Stimulated activated CD4-positive, alpha-beta T cell treated with anti-CD3 and anti-CD28 coated beads, Interleukin-15, amount 100 ng/mL, for 1 hour (primary cell): Measurements from ENCODE around the gene RHOV.
"Not testable (repeated sequence)": the region's sequence is repeated elsewhere in the genome, so short reads cannot be mapped to it uniquely, and the experiment has no call there.

Source experiments
- DNase-seq, 2 donors: peaks; one replicate each; pipeline ENCODE4 v3.0.0-alpha.2; 2020; ENCODE audit warnings: low read depth in 1 of 2, low spot score in 1 of 2

The RHOV gene

DNA sequence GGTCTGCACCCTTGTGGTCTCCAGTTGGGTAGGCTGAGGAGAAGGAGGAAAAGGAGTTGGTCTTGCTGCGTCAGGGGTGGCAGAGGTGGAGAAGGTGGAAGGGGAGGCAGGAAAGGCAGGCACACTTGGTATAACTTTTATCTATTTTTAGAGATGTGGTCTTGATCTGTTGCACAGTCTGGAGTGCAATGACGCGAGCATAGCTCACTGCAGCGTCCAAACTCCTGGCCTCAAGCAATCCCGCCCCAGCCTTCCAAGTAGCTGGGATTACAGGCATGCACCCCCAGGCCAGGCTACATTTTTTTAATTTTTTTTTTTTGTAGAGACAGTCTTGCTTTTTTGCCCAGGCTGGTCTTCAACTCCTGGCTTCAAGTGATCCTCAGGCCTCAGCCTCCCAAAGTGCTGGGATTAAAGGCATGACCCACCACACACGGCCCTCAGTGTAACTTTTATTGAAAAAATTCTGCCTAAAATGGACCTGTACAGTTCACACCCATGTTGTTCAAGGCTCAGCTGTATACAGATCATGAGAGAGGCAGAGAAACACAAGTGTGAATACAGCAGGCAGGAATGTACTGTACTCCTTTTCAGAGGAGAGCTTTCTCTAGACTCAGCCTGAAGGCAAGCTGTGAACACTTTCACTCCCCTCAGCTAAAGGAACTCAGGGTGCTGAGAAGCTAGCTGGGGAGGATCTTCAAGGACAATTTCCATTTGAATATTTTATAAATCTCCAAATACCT, 2.1 kb upstream of the RHOV start:
- DNase-seq: no peak

GRCh38 chr15:40872791-40873693, 992 bp downstream of the RHOV start:
- no peak for DNase-seq

DNA sequence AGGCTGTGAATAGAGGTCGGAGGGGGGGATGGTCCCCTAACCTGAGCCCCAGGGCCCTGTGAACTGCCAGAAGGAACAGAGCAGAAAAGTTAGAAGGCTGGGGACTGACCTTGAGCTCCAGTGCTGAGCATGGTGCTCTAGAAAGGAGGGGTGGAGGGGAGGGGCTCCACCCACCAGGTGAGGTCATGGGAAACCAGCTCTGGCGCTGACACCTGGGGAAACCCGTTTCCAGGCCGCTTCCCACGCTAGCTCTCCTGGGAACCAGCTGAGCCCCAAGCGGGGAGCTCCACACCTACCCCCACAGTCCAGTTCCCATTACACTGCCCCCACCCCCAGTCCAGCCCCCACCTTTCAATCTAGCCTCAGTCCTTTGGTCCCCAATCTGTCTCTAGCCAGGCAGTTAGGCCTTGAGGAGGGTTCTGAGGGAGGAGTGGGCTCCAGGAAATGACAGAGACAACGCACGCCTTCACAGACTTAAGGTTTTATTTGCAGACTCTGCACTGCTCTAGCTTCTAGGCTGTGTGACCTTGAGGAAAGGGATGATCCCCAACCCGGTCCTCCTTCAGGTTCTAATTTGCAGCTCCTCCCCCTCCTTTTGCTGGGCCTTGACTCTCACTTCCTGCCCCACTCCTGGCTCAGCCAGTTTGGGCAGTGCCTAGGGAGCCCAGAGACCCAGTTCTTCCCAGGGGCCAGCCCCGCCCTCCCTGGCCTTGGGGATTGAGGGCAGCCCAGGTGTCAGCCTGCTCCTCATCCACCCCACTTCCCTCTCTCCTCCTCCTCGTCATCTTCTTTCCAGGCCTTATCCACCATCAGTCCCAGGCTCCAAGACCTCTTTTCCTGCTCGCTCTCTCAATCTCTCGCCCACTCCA, 2.1 kb downstream of the RHOV start:
- no peak for DNase-seq

- no peak for DNase-seq
Observed at GRCh38 chr15:40870716-40871115, 3.3 kb downstream of the RHOV start.

GRCh38 chr15:40869686-40870085, 4.3 kb downstream of the RHOV start:
- DNase-seq: no peak

DNA sequence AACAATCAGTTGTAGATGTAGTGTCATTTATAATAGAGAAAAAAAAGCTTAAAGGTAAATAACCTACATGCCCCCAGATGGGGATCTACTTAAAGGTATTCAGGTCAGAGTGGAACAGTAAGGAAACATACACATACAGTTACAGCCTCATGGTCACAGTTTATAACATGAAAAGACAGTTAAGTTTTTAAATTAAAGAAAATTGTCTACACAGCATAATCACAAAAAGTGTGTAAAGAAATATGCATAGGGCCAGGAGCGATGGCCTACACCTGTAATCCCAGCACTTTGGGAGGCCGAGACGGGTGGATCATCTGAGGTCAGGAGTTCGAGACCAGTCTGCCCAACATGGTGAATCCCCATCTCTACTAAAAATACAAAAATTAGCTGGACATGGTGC, 6.8 kb downstream of the RHOV start:
- no peak for DNase-seq

- no peak for DNase-seq
Observed at GRCh38 chr15:40863660-40864270, 10.3 kb downstream of the RHOV start.

GRCh38 chr15:40861147-40861546, 12.9 kb downstream of the RHOV start:
- not testable (repeated sequence) for DNase-seq

- peak; percentile 61 to 69 for DNase-seq
Observed at GRCh38 chr15:40859206-40859851, 14.7 kb downstream of the RHOV start.

- DNase-seq: no peak
Observed at GRCh38 chr15:40858706-40859105, 15.3 kb downstream of the RHOV start.

- DNase-seq: peak; percentile 60 to 66
Observed at GRCh38 chr15:40857601-40858341, 16.3 kb downstream of the RHOV start.

DNA sequence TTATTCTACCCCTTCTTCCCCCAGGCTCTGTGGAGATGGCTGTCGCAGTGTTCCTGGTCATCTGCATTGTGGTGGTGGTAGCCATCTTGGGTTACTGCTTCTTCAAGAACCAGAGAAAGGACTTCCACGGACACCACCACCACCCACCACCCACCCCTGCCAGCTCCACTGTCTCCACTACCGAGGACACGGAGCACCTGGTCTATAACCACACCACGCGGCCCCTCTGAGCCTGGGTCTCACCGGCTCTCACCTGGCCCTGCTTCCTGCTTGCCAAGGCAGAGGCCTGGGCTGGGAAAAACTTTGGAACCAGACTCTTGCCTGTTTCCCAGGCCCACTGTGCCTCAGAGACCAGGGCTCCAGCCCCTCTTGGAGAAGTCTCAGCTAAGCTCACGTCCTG, 17.3 kb downstream of the RHOV start:
- no peak for DNase-seq

DNA sequence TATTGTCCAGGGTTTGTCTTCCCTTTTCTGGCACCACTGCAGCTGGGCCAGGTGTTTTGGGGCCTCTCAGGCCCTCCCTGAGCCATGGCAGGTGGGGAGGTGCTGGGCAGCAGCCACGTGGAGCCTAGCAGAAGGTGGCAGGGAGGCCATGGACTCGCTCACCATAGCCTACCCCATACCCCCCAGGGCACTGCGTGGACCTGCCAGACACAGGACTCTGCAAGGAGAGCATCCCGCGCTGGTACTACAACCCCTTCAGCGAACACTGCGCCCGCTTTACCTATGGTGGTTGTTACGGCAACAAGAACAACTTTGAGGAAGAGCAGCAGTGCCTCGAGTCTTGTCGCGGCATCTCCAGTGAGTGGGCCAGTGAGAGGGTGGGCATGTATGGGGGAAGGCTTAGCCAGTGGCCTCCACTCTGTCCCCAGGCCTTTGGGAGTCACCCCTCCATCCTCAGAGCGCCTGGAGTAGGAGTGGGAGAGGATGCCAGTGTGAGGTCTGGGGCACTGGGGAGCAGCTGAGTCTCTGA, 18.3 kb downstream of the RHOV start:
- no peak for DNase-seq

- DNase-seq: no peak
Observed at GRCh38 chr15:40854161-40854560, 19.9 kb downstream of the RHOV start.

DNA sequence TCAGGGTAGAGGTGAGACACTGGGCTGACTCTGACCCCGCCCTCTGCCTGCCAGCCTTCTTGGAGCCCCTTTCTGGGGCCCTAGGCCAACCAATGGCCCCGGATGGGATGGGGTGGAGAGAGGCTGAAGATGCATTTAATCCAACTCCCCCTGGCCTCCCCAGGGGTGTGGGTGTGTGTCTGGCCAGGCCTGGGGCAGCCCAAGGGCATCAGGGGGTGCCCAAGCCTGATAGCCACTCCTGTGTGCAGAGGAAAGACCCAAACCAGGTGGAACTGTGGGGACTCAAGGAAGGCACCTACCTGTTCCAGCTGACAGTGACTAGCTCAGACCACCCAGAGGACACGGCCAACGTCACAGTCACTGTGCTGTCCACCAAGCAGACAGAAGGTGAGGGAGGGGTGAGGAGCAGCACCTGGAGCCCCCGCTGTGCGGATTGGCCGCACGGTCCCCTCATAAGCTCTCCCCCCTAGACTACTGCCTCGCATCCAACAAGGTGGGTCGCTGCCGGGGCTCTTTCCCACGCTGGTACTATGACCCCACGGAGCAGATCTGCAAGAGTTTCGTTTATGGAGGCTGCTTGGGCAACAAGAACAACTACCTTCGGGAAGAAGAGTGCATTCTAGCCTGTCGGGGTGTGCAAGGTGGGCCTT, 20.7 kb downstream of the RHOV start:
- no peak for DNase-seq

GRCh38 chr15:40852529-40852928, 21.5 kb downstream of the RHOV start:
- no peak for DNase-seq

DNA sequence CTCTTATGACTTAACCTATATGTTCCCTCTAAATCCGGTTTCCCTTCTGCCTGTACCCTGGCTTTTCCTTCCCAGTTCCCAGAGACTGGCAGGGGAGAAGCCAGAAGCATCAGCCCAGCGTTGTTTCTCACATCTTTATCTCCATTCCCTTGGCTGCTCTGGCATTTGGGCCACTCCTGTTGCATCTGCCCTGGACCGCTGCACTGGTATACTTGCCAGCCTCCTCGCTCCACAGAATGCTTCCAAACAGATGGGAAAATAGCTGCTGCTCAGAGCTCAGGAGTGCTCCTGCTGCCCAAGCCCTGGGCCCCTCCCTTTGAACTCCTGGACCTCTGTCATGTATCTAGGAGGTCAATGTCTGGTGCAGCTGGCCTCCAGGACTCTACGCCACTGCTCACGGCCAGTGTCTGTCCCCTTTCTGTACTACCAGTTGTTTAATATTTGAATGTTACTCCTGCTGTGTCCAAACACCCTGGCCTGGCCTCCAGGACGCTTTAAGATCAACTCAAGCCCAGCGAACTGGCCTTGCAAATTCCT, 23.4 kb downstream of the RHOV start:
- DNase-seq: no peak

DNA sequence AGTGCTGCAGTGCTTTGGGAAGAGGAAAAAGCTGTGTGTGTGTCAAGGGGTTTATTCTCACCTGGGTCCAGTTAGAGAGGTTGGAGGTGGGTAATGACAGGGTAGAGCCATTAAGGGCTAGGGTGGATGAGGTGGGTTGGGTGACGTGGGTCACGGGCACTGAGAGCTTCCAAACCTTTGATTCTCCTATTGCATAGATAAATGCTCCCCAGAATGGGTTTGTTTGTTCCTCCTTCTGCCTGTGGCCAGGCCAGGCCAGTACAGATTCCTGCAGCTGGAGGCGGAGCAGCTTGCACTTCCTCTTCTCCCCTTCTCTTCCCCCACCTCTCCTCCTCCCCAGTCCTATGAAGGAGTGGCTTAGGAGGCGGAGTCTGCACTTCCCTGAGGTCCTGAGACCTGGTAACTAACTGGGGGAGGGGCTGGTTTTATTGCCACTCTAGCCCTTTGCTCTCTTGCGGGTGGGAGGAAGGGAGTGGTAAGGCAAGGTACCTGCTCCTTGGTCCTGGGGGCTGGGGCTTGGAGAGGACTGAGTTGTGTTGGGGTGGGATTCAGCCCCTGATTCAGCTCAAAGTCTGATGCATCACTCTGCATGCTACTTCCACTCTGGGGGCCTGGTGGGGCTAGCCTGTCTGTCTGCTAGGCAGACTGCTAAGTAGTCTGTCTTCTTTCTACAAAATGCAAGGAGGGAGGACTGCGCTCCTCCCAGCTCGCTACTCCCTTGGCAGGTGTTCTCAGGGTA, 26.6 kb downstream of the RHOV start:
- no peak for DNase-seq
